ENCODE results near the gene SPOCK1. TPM values are rescaled to one million over a fixed set of nuclear protein-coding genes. Genes with fewer than 3 reads are reported as not detected.

SPOCK1 gene
- total and polyA plus RNA-seq, 2 donors (not counting 3 experiments of a cell fraction or from before 2014, with no cell fraction given): 144 to 280 TPM

- Histone ChIP-seq H3K27ac (ENCODE audit: insufficient read depth, low read depth, low read length) (no peak overlapping the region), H3K9me3 (replicated peaks; ENCODE audit: control insufficient read depth, insufficient read depth, low read length) (no peaks in the 10 kb centered on the region), H3K9me1 (replicated peaks; ENCODE audit: control insufficient read depth, extremely low read depth, insufficient read depth, low read length) (no peaks in the 10 kb centered on the region), H3K79me2 (ENCODE audit: control insufficient read depth, insufficient read depth, low read length) (no peaks in the 10 kb centered on the region), H3K36me3 (ENCODE audit: control insufficient read depth in 2 of 2, extremely low read depth in 1 of 2, insufficient read depth in 2 of 2, low read length in 2 of 2) (no peaks in the 10 kb centered on the region), H4K20me1 (replicated peaks; ENCODE audit: control insufficient read depth, extremely low read depth, insufficient read depth, low read length) (no peaks in the 10 kb centered on the region), H3K4me1 (ENCODE audit: control insufficient read depth, extremely low read depth, insufficient read depth, low read length) (peaks cover 26% of the 10 kb centered on the region), H3K4me2 (ENCODE audit: insufficient read depth, low read length) (no peak overlapping the region), H2AFZ (ENCODE audit: low read depth, low read length) (no peak overlapping the region), H3K27me3 (ENCODE audit: control insufficient read depth in 2 of 2, insufficient read depth in 2 of 2, low read length in 2 of 2) (no peaks in the 10 kb centered on the region), H3K4me3 (replicated peaks in 1 of 3; ENCODE audit: insufficient read depth in 1 of 3, low read depth in 1 of 3, low read length in 3 of 3) (no peak overlapping the region), H3K9ac (replicated peaks; ENCODE audit: extremely low read depth, insufficient read depth, low read length) (no peak overlapping the region)
- FAIRE-seq (no peak), DNase-seq (ENCODE audit: low read depth, low spot score) (no peak)
- CTCF ChIA-PET: no interaction called here
- intact Hi-C loops (cut with micrococcal nuclease) (no loop called here), dilution Hi-C loops (cut with MboI; ENCODE audit: extremely low pct_ligation_motif_present, low sequenced_read_pairs) (no loop called here)
- POLR2A ChIA-PET: no interaction called here
- BruUV-seq (replicated peaks): no TSS peak
- TF ChIP-seq GATA2 (IDR thresholded peaks at IDR 0.05; ENCODE audit: insufficient read depth, insufficient read length, low read depth, low read length) (no peak), JUN (IDR thresholded peaks at IDR 0.05; ENCODE audit: borderline replicate concordance, insufficient read depth, insufficient read length, low read depth) (no peak), POLR2AphosphoS5 (IDR thresholded peaks at IDR 0.05; ENCODE audit: insufficient read depth, low read depth, low read length) (no peak), POLR2A (IDR thresholded peaks at IDR 0.05; ENCODE audit: low read depth, low read length) (no peak), FOS (IDR thresholded peaks at IDR 0.05; ENCODE audit: borderline replicate concordance, insufficient read depth, low read length) (no peak)
- TF ChIP-seq, protein P1, sequence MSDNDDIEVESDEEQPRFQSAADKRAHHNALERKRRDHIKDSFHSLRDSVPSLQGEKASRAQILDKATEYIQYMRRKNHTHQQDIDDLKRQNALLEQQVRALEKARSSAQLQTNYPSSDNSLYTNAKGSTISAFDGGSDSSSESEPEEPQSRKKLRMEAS (IDR thresholded peaks at IDR 0.05; ENCODE audit: insufficient read depth, insufficient read length): no peak
Measured at GRCh38 chr5:137034213-137034612, 464.9 kb downstream of the SPOCK1 start.

DNA sequence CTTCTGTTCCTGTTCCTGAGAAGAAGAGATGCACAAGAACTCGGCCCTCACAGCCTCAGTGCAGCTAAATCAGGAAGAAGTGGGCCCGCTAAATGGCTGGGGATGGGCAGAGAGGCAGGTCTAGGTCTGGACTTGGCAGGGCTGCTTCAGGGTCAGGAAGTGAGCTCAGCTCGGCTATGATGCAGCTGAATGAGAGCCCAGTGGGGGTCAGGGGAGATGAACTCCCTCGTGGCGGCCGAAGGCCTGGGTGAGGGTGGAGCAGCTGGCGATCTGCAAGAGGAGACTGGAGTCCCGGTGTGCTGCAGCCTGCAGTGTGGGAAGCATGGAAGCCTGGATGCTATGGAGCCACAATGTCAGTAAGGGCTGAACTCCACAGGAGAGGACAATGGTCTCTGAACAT, 466.2 kb downstream of the SPOCK1 start:
- dilution Hi-C loops (cut with MboI; ENCODE audit: extremely low pct_ligation_motif_present, low sequenced_read_pairs) (no loop called here), intact Hi-C loops (cut with micrococcal nuclease) (no loop called here)
- H3K36me3 ChIP-seq (ENCODE audit: control insufficient read depth in 2 of 2, extremely low read depth in 1 of 2, insufficient read depth in 2 of 2, low read length in 2 of 2): no peaks in the 10 kb centered on the region
- H3K4me2 ChIP-seq (ENCODE audit: insufficient read depth, low read length): no peak overlapping the region
- POLR2A ChIA-PET: no interaction called here
- CTCF ChIA-PET: no interaction called here
- H3K4me1 ChIP-seq (ENCODE audit: control insufficient read depth, extremely low read depth, insufficient read depth, low read length): peaks cover 26% of the 10 kb centered on the region
- H3K9me3 ChIP-seq (replicated peaks; ENCODE audit: control insufficient read depth, insufficient read depth, low read length): no peaks in the 10 kb centered on the region
- peak overlapping the region; percentile 29 for H3K27ac ChIP-seq (ENCODE audit: insufficient read depth, low read depth, low read length)
- no peak overlapping the region for H3K4me3 ChIP-seq (replicated peaks in 1 of 3; ENCODE audit: insufficient read depth in 1 of 3, low read depth in 1 of 3, low read length in 3 of 3)
- H3K9ac ChIP-seq (replicated peaks; ENCODE audit: extremely low read depth, insufficient read depth, low read length): no peak overlapping the region
- FAIRE-seq: peak; percentile 88
- peak; percentile 28 for TF ChIP-seq FOS (IDR thresholded peaks at IDR 0.05; ENCODE audit: borderline replicate concordance, insufficient read depth, low read length)
- TF ChIP-seq POLR2AphosphoS5 (IDR thresholded peaks at IDR 0.05; ENCODE audit: insufficient read depth, low read depth, low read length): peak; percentile 62
- TF ChIP-seq MYC (IDR thresholded peaks at IDR 0.05; ENCODE audit: low read depth, low read length): no peak
- no peaks in the 10 kb centered on the region for H3K79me2 ChIP-seq (ENCODE audit: control insufficient read depth, insufficient read depth, low read length)
- peak overlapping the region; percentile 30 for H2AFZ ChIP-seq (ENCODE audit: low read depth, low read length)
- no peaks in the 10 kb centered on the region for H3K27me3 ChIP-seq (ENCODE audit: control insufficient read depth in 2 of 2, insufficient read depth in 2 of 2, low read length in 2 of 2)
- DNase-seq (ENCODE audit: low read depth, low spot score): peak; percentile 75
- no peaks in the 10 kb centered on the region for H3K9me1 ChIP-seq (replicated peaks; ENCODE audit: control insufficient read depth, extremely low read depth, insufficient read depth, low read length)
- H4K20me1 ChIP-seq (replicated peaks; ENCODE audit: control insufficient read depth, extremely low read depth, insufficient read depth, low read length): no peaks in the 10 kb centered on the region
- BruUV-seq (replicated peaks): no TSS peak

All from endothelial cell of umbilical vein (primary cell).